ENCODE results near the gene TMPRSS7. TPM values are rescaled to one million over a fixed set of nuclear protein-coding genes. Genes with fewer than 3 reads are reported as not detected.
"Not testable (repeated sequence)": the region's sequence is repeated elsewhere in the genome, so short reads cannot be mapped to it uniquely, and the experiment has no call there.

Gene TMPRSS7
- polyA plus RNA-seq, 1 experiment: not detected

GRCh38 chr3:112027826-112028225 lies 6.7 kb upstream of the TMPRSS7 start:
- H3K4me3 ChIP-seq (ENCODE audit: low read depth, low read length): no peak overlapping the region
- ChIA-PET CTCF (interaction anchor here (0.8 kb wide), 1 partner anchor 15 kb away, joined by 4 read pairs; no protein-coding TSS in a partner anchor), POLR2A (interaction anchor here (0.7 kb wide), 1 partner anchor 52 kb away, joined by 3 read pairs; no protein-coding TSS in a partner anchor)
- TF ChIP-seq CTCF (IDR thresholded peaks at IDR 0.05; ENCODE audit: low read depth, low read length): no peak
- no peaks in the 10 kb centered on the region for H3K27me3 ChIP-seq (ENCODE audit: control insufficient read depth, insufficient read depth, low read length)
- no peaks in the 10 kb centered on the region for H3K9me3 ChIP-seq (ENCODE audit: control insufficient read depth, insufficient read depth, low read length)
- no peak for DNase-seq (ENCODE audit: low read depth, low spot score)
- no peak overlapping the region for H3K27ac ChIP-seq (ENCODE audit: low read depth, low read length)

- ChIA-PET CTCF (interaction anchor here (0.6 to 3.0 kb wide), 5 partner anchors 12 to 315 kb away, joined by 3 to 19 read pairs (median 9); no protein-coding TSS in a partner anchor), POLR2A (no interaction called here)
- DNase-seq (ENCODE audit: low read depth, low spot score): no peak
- H3K27me3 ChIP-seq (ENCODE audit: control insufficient read depth, insufficient read depth, low read length): no peaks in the 10 kb centered on the region
- no peak overlapping the region for H3K4me3 ChIP-seq (ENCODE audit: low read depth, low read length)
- no peak overlapping the region for H3K27ac ChIP-seq (ENCODE audit: low read depth, low read length)
- no peaks in the 10 kb centered on the region for H3K9me3 ChIP-seq (ENCODE audit: control insufficient read depth, insufficient read depth, low read length)
- no peak for TF ChIP-seq CTCF (IDR thresholded peaks at IDR 0.05; ENCODE audit: low read depth, low read length)
Observed at GRCh38 chr3:112030901-112031300, 3.6 kb upstream of the TMPRSS7 start.

- CTCF ChIA-PET: interaction anchor here (2.3 to 3.0 kb wide), 3 partner anchors 11 to 316 kb away, joined by 9 to 19 read pairs (median 9); no protein-coding TSS in a partner anchor
- no peak for DNase-seq (ENCODE audit: low read depth, low spot score)
- no peak for TF ChIP-seq CTCF (IDR thresholded peaks at IDR 0.05; ENCODE audit: low read depth, low read length)
- no peaks in the 10 kb centered on the region for H3K27me3 ChIP-seq (ENCODE audit: control insufficient read depth, insufficient read depth, low read length)
- H3K4me3 ChIP-seq (ENCODE audit: low read depth, low read length): no peak overlapping the region
- H3K9me3 ChIP-seq (ENCODE audit: control insufficient read depth, insufficient read depth, low read length): no peaks in the 10 kb centered on the region
- H3K27ac ChIP-seq (ENCODE audit: low read depth, low read length): no peak overlapping the region
- POLR2A ChIA-PET: no interaction called here
Observed at GRCh38 chr3:112032098-112032731, 2.3 kb upstream of the TMPRSS7 start.

GRCh38 chr3:112035241-112035640 lies 705 bp downstream of the TMPRSS7 start:
- DNase-seq (ENCODE audit: low read depth, low spot score): no peak

GRCh38 chr3:112037194-112037593 lies 2.7 kb downstream of the TMPRSS7 start:
- H3K4me3 ChIP-seq (ENCODE audit: low read depth, low read length); H3K27ac ChIP-seq (ENCODE audit: low read depth, low read length); POLR2A ChIA-PET; H3K9me3 ChIP-seq (ENCODE audit: control insufficient read depth, insufficient read depth, low read length); CTCF ChIA-PET; H3K27me3 ChIP-seq (ENCODE audit: control insufficient read depth, insufficient read depth, low read length); DNase-seq (ENCODE audit: low read depth, low spot score): not testable (repeated sequence)

More at GRCh38 chr3:112035241-112035640, 705 bp downstream of the TMPRSS7 start:
- ChIA-PET CTCF (interaction anchor here (1.2 to 3.5 kb wide), 3 partner anchors 9 to 175 kb away, joined by 3 to 48 read pairs (median 17); no protein-coding TSS in a partner anchor), POLR2A (no interaction called here)
- no peak for TF ChIP-seq CTCF (IDR thresholded peaks at IDR 0.05; ENCODE audit: low read depth, low read length)
- H3K9me3 ChIP-seq (ENCODE audit: control insufficient read depth, insufficient read depth, low read length): no peaks in the 10 kb centered on the region
- H3K27ac ChIP-seq (ENCODE audit: low read depth, low read length): no peak overlapping the region
- no peak overlapping the region for H3K4me3 ChIP-seq (ENCODE audit: low read depth, low read length)
- no peaks in the 10 kb centered on the region for H3K27me3 ChIP-seq (ENCODE audit: control insufficient read depth, insufficient read depth, low read length)

Data from AG04450 (cell line).